SK-N-SH treated with all-trans-retinoic acid at 6 μM for 48 hours (cell line): Measurements from ENCODE around the gene CKLF.
A peak's percentile ranks its signal among the peaks of the same experiment; 100 is the strongest.
"Not testable (repeated sequence)": the region's sequence is repeated elsewhere in the genome, so short reads cannot be mapped to it uniquely, and the experiment has no call there.

Source experiments
- ATAC-seq: fragments of 200-7000 bp; cut with Tn5 transposase; 3 replicates; pipeline ENCODE4 v1.9.1; 2020; ENCODE audit warnings: mild to moderate bottlenecking, moderate library complexity
- ARNTL ChIP-seq: fragments of 450-650 bp; formaldehyde crosslinking; IDR thresholded peaks from 2 replicates; pipeline ENCODE4 v1.5.0; 2020; ENCODE audit warnings: low read depth, mild to moderate bottlenecking, moderate library complexity, borderline replicate concordance
- ESRRG ChIP-seq: fragments of 250-450 bp; sonication (Bioruptor Pico); IDR thresholded peaks from 2 replicates; pipeline ENCODE4 v1.6.1; 2021; ENCODE audit warnings: mild to moderate bottlenecking
- GLIS3 ChIP-seq: fragments of 250-450 bp; sonication (Bioruptor Pico); IDR thresholded peaks from 2 replicates; pipeline ENCODE4 v1.5.0; 2020; ENCODE audit warnings: mild to moderate bottlenecking, moderate library complexity
- ISL1 ChIP-seq: fragments of 250-450 bp; sonication (Bioruptor Pico); IDR thresholded peaks from 2 replicates; pipeline ENCODE4 v2.1.2; 2022; ENCODE audit warnings: mild to moderate bottlenecking, moderate library complexity
- OSR1 ChIP-seq: fragments of 250-450 bp; sonication (Bioruptor Pico); IDR thresholded peaks from 2 replicates; pipeline ENCODE4 v1.8.0; 2022; ENCODE audit warnings: moderate library complexity, mild to moderate bottlenecking, inconsistent platforms
- PATZ1 ChIP-seq: fragments of 250-450 bp; sonication (Bioruptor Pico); IDR thresholded peaks from 2 replicates; pipeline ENCODE4 v1.8.0; 2020; ENCODE audit warnings: mild to moderate bottlenecking, moderate library complexity, borderline replicate concordance
- PPARA ChIP-seq: fragments of 250-450 bp; sonication (Bioruptor Pico); IDR thresholded peaks from 2 replicates; pipeline ENCODE4 v1.5.0; 2020; ENCODE audit warnings: mild to moderate bottlenecking, borderline replicate concordance
- RARB ChIP-seq: fragments of 250-450 bp; sonication (Bioruptor Pico); IDR thresholded peaks from 2 replicates; pipeline ENCODE4 v1.8.0; 2021; ENCODE audit warnings: mild to moderate bottlenecking, moderate library complexity
- SNAI2 ChIP-seq: fragments of 250-450 bp; sonication (Bioruptor Pico); IDR thresholded peaks from 2 replicates; pipeline ENCODE4 v1.5.0; 2020; ENCODE audit warnings: mild to moderate bottlenecking, moderate library complexity
- TCF4 ChIP-seq: fragments of 250-450 bp; sonication (Bioruptor Pico); IDR thresholded peaks from 2 replicates; pipeline ENCODE4 v1.8.0; 2021; ENCODE audit warnings: mild to moderate bottlenecking, moderate library complexity, borderline replicate concordance
- ZC3H10 ChIP-seq: fragments of 250-450 bp; sonication (Bioruptor Pico); IDR thresholded peaks from 2 replicates; pipeline ENCODE4 v1.5.1; 2021; ENCODE audit warnings: mild to moderate bottlenecking, moderate library complexity
- ZFP3 ChIP-seq: fragments of 250-450 bp; sonication (Bioruptor Pico); IDR thresholded peaks from 2 replicates; pipeline ENCODE4 v1.5.0; 2020; ENCODE audit warnings: mild to moderate bottlenecking, moderate library complexity
- ZFP30 ChIP-seq: fragments of 450-650 bp; formaldehyde crosslinking; IDR thresholded peaks from 2 replicates; pipeline ENCODE4 v1.5.0; 2022; ENCODE audit warnings: mild to moderate bottlenecking, moderate library complexity
- ZNF70 ChIP-seq: fragments of 450-650 bp; formaldehyde crosslinking; IDR thresholded peaks from 2 replicates; pipeline ENCODE4 v1.5.0; 2020; ENCODE audit warnings: mild to moderate bottlenecking, moderate library complexity
- ZNF8 ChIP-seq: fragments of 450-650 bp; formaldehyde crosslinking; IDR thresholded peaks from 2 replicates; pipeline ENCODE4 v1.5.0; 2020; ENCODE audit warnings: mild to moderate bottlenecking, moderate library complexity
- TF ChIP-seq, protein P1 (sequence below): fragments of 250-450 bp; sonication (Bioruptor Pico); IDR thresholded peaks from 2 replicates; pipeline ENCODE4 v1.5.1; 2020; ENCODE audit warnings: low read depth, mild to moderate bottlenecking, moderate library complexity
- TF ChIP-seq, protein P2 (sequence below): fragments of 250-450 bp; sonication (Bioruptor Pico); IDR thresholded peaks from 2 replicates; pipeline ENCODE4 v1.5.1; 2021; ENCODE audit warnings: mild to moderate bottlenecking, moderate library complexity

The CKLF gene

GRCh38 chr16:66513111-66513723 lies 39.2 kb upstream of the CKLF start:
- TF ChIP-seq GLIS3 (CRISPR knock-in tag) (no peak), ESRRG (no peak), ZFP30 (CRISPR knock-in tag) (no peak), ZFP3 (CRISPR knock-in tag) (no peak), PPARA (CRISPR knock-in tag) (no peak), ISL1 (CRISPR knock-in tag) (no peak), ZNF70 (CRISPR knock-in tag) (no peak), TCF4 (CRISPR knock-in tag) (no peak), ARNTL (CRISPR knock-in tag) (no peak), ZC3H10 (CRISPR knock-in tag) (no peak), SNAI2 (CRISPR knock-in tag) (no peak), ZNF8 (CRISPR knock-in tag) (no peak), OSR1 (no peak)
- TF ChIP-seq, protein P1, sequence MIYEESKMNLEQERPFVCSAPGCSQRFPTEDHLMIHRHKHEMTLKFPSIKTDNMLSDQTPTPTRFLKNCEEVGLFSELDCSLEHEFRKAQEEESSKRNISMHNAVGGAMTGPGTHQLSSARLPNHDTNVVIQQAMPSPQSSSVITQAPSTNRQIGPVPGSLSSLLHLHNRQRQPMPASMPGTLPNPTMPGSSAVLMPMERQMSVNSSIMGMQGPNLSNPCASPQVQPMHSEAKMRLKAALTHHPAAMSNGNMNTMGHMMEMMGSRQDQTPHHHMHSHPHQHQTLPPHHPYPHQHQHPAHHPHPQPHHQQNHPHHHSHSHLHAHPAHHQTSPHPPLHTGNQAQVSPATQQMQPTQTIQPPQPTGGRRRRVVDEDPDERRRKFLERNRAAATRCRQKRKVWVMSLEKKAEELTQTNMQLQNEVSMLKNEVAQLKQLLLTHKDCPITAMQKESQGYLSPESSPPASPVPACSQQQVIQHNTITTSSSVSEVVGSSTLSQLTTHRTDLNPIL (CRISPR knock-in tag), result no peak
- TF ChIP-seq, protein P2, sequence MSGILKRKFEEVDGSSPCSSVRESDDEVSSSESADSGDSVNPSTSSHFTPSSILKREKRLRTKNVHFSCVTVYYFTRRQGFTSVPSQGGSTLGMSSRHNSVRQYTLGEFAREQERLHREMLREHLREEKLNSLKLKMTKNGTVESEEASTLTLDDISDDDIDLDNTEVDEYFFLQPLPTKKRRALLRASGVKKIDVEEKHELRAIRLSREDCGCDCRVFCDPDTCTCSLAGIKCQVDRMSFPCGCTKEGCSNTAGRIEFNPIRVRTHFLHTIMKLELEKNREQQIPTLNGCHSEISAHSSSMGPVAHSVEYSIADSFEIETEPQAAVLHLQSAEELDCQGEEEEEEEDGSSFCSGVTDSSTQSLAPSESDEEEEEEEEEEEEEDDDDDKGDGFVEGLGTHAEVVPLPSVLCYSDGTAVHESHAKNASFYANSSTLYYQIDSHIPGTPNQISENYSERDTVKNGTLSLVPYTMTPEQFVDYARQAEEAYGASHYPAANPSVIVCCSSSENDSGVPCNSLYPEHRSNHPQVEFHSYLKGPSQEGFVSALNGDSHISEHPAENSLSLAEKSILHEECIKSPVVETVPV (CRISPR knock-in tag), result no peak
- no peak for ATAC-seq

GRCh38 chr16:66514391-66514790 lies 38.0 kb upstream of the CKLF start:
- ATAC-seq, result not testable (repeated sequence)

- not testable (repeated sequence) for ATAC-seq
Observed at GRCh38 chr16:66514980-66515595, 37.3 kb upstream of the CKLF start.

GRCh38 chr16:66515596-66516508 lies 36.5 kb upstream of the CKLF start:
- TF ChIP-seq PATZ1 (CRISPR knock-in tag) (no peak), ISL1 (CRISPR knock-in tag) (0 out of 2 replicates have a peak, but pooled peaks have one; percentile 21), ZC3H10 (CRISPR knock-in tag) (no peak), RARB (CRISPR knock-in tag) (no peak)
- TF ChIP-seq, protein P1 (CRISPR knock-in tag), result no peak
- ATAC-seq, result peak; percentile 64

DNA sequence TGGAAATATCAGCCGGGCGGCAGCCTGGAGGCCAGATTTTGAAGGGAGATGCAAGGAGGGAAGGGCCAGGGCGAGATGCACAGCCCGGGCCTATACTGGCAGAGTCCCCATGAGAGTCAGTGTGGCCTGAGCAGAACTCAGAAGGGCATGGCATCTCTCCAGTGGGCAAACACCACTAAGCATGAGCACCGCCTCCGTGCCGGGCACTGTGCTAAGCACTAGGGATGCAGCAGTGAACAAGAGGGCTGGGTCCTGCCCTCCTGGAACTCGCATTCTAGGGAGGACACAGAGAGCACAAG lies 35.9 kb upstream of the CKLF start:
- TF ChIP-seq GLIS3 (CRISPR knock-in tag) (0 out of 2 replicates have a peak, but pooled peaks have one; percentile 15), SNAI2 (CRISPR knock-in tag) (no peak), ZNF70 (CRISPR knock-in tag) (no peak)
- TF ChIP-seq, protein P1 (CRISPR knock-in tag), result no peak
- TF ChIP-seq, all 23 proteins: peak for 1
- ATAC-seq, result no peak; the same call in 1 of the 3 replicates
